Chondrocyte (in vitro differentiated cells): ENCODE data around the gene SYS1. TPM values are rescaled to one million over a fixed set of nuclear protein-coding genes. Genes with fewer than 3 reads are reported as not detected.

Source experiments
- DNase-seq: peaks from one replicate; pipeline ENCODE4 v3.0.0; 2021; ENCODE audit warnings: mixed read lengths, low spot score
- H3K27ac Mint-ChIP-seq: one replicate; pipeline ENCODE4 v1.8.0; 2021; ENCODE audit warnings: mild to moderate bottlenecking, moderate library complexity, mixed read lengths; ENCODE audit not compliant: unreplicated experiment
- H3K27me3 Mint-ChIP-seq: 2 replicates; pipeline ENCODE4 v1.8.0; 2021; ENCODE audit warnings: low read depth, mixed read lengths
- H3K36me3 Mint-ChIP-seq: 2 replicates; pipeline ENCODE4 v1.8.0; 2021; ENCODE audit warnings: low read depth, mixed read lengths
- H3K4me1 Mint-ChIP-seq: 2 replicates; pipeline ENCODE4 v1.8.0; 2021; ENCODE audit warnings: low read depth, mild to moderate bottlenecking, mixed read lengths
- H3K4me3 Mint-ChIP-seq: one replicate; pipeline ENCODE4 v1.8.0; 2021; ENCODE audit warnings: mild to moderate bottlenecking, moderate library complexity, mixed read lengths; ENCODE audit not compliant: unreplicated experiment
- H3K9me3 Mint-ChIP-seq: 2 replicates; pipeline ENCODE4 v1.8.0; 2021; ENCODE audit warnings: low read depth, mixed read lengths
- CTCF ChIP-seq: fragments of 200-600 bp; sonication (generic); IDR thresholded peaks from 2 replicates; pipeline ENCODE4 v1.5.0; 2021; ENCODE audit warnings: antibody characterized with exemption, mild to moderate bottlenecking, moderate library complexity
- total RNA-seq: library from RNA; stranded (reverse); gene quantifications from 3 replicates; pipeline ENCODE4 v1.2.1, GENCODE V29; 2021

Gene SYS1
- total RNA-seq, 1 donor from 2014 or later: 18.3 TPM

GRCh38 chr20:45394221-45395113 lies 31.5 kb downstream of the SYS1 start:
- DNase-seq: no peak
- Mint-ChIP-seq H3K36me3 (no peaks in the 10 kb centered on the region), H3K4me1 (peaks cover 4% of the 10 kb centered on the region), H3K27ac (no peak overlapping the region), H3K4me3 (no peak overlapping the region), H3K27me3 (no peaks in the 10 kb centered on the region), H3K9me3 (peaks cover 9% of the 10 kb centered on the region)
- no peak for TF ChIP-seq CTCF

- H3K36me3 Mint-ChIP-seq: peaks cover 2% of the 10 kb centered on the region
These were observed 32.1 kb downstream of the SYS1 start for GRCh38 chr20:45395114-45395415.

GRCh38 chr20:45399018-45399417 lies 36.1 kb downstream of the SYS1 start:
- no peaks in the 10 kb centered on the region for H3K4me1 Mint-ChIP-seq
- no peaks in the 10 kb centered on the region for H3K27me3 Mint-ChIP-seq
- no peak for DNase-seq
- peaks cover 5% of the 10 kb centered on the region for H3K36me3 Mint-ChIP-seq
- TF ChIP-seq CTCF: no peak
- peaks cover 16% of the 10 kb centered on the region for H3K9me3 Mint-ChIP-seq
- no peak overlapping the region for H3K27ac Mint-ChIP-seq
- H3K4me3 Mint-ChIP-seq: no peak overlapping the region

More at GRCh38 chr20:45395114-45395415, 32.1 kb downstream of the SYS1 start:
- no peak overlapping the region for H3K4me3 Mint-ChIP-seq
- peaks cover 4% of the 10 kb centered on the region for H3K4me1 Mint-ChIP-seq
- H3K27me3 Mint-ChIP-seq: no peaks in the 10 kb centered on the region
- no peak for TF ChIP-seq CTCF
- peaks cover 15% of the 10 kb centered on the region for H3K9me3 Mint-ChIP-seq
- no peak overlapping the region for H3K27ac Mint-ChIP-seq
- DNase-seq: no peak

- Mint-ChIP-seq H3K9me3 (peaks cover 16% of the 10 kb centered on the region), H3K4me1 (peaks cover 3% of the 10 kb centered on the region), H3K27ac (no peak overlapping the region), H3K36me3 (peaks cover 5% of the 10 kb centered on the region), H3K4me3 (no peak overlapping the region), H3K27me3 (no peaks in the 10 kb centered on the region)
- no peak for DNase-seq
- TF ChIP-seq CTCF: no peak
These were observed 37.5 kb downstream of the SYS1 start for GRCh38 chr20:45400346-45401031.

- Mint-ChIP-seq H3K27me3 (no peaks in the 10 kb centered on the region), H3K36me3 (peaks cover 7% of the 10 kb centered on the region), H3K4me3 (no peak overlapping the region), H3K9me3 (peaks cover 16% of the 10 kb centered on the region), H3K4me1 (peaks cover 13% of the 10 kb centered on the region), H3K27ac (no peak overlapping the region)
- no peak for TF ChIP-seq CTCF
- no peak for DNase-seq
These were observed 40.0 kb downstream of the SYS1 start for GRCh38 chr20:45402946-45403345.
